IPS-15b (cell line): ENCODE results near the gene ASCL4.
A peak's percentile ranks its signal among the peaks of the same experiment; 100 is the strongest.

ENCODE experiments used
- H3K27me3 ChIP-seq: one replicate; pipeline ENCODE4 v1.6.1; 2013; ENCODE audit warnings: low read length; ENCODE audit not compliant: control insufficient read depth, insufficient read depth
- H3K36me3 ChIP-seq: one replicate; pipeline ENCODE4 v1.6.1; 2013; ENCODE audit warnings: low read length; ENCODE audit not compliant: control insufficient read depth, insufficient read depth
- H3K4me1 ChIP-seq: one replicate; pipeline ENCODE4 v1.6.1; 2013; ENCODE audit warnings: mild to moderate bottlenecking, low read length; ENCODE audit not compliant: control insufficient read depth, insufficient read depth
- H3K4me3 ChIP-seq: one replicate; pipeline ENCODE4 v1.5.1; 2013; ENCODE audit warnings: low read depth, low read length
- H3K9ac ChIP-seq: one replicate; pipeline ENCODE4 v1.6.1; 2013; ENCODE audit warnings: low read depth, mild to moderate bottlenecking, low read length
- H3K9me3 ChIP-seq: one replicate; pipeline ENCODE4 v1.6.1; 2013; ENCODE audit warnings: mild to moderate bottlenecking, low read length; ENCODE audit not compliant: control insufficient read depth, insufficient read depth

ASCL4 gene

DNA sequence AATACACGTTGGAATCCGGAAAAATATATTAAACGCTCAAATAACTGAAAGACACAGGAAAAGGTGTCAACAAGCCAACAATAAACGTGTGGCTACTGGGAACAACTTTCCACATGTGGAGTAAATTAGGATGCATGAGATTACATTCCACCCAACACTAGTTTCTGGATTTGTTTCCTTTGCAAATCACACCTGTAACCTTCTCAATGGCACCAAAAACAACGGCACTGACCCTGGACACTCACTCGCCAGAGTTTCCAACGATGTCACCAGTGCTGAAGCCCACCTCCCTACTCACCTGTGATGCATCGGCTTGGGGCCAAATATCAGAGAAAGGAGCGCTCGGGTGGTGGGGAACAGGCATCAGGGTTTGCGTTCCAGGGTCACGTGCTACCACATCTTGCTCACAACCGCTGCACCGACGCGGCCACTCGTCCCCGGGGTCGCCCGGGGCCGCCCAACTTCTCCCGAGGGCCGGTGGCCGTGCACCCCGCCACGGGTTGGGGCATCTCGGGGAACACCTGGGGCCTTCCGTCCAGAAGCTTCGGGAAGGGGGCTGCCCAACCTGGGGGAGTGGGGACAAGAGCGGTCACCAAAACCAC, 14.2 kb upstream of the ASCL4 start:
- peak overlapping the region; percentile 80 for H3K4me3 ChIP-seq
- H3K36me3 ChIP-seq = peaks cover 6% of the 10 kb centered on the region
- peaks cover 3% of the 10 kb centered on the region for H3K4me1 ChIP-seq
- H3K9ac ChIP-seq = peak overlapping the region; percentile 57
- H3K9me3 ChIP-seq = no peaks in the 10 kb centered on the region
- H3K27me3 ChIP-seq = peaks cover 4% of the 10 kb centered on the region

GRCh38 chr12:107760809-107761501, 13.5 kb upstream of the ASCL4 start, which contains the start of gene PRDM4:
Gene PRDM4, minus strand, starts transcription at chr12:107761137. Its CDS starts 622 bp downstream, at chr12:107760515.
- Histone ChIP-seq H3K9me3 (no peaks in the 10 kb centered on the region), H3K27me3 (peaks cover 5% of the 10 kb centered on the region), H3K4me1 (peaks cover 3% of the 10 kb centered on the region), H3K9ac (peak within 1 kb of the TSS; percentile 57), H3K36me3 (peaks cover 6% of the 10 kb centered on the region), H3K4me3 (peak within 1 kb of the TSS; percentile 90)

DNA sequence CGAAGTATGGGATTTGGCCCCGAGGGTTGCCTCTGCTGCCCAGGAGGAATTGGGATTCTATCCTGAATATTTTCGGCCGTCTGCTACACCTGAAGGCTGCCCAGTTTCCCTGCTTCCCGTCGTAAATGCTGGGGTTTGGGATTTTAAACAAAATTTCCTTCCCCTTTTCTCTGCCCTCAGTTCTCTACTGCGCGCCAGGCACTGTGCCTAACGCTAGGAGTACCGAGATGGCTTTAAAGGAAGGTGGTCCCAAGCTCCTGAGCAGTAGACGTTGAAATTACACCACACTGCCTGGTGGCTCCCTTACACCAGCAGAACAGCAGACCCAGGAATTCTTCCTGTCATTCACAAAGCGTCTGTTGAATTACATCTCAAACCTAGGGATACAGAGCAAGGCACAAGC, 13.0 kb upstream of the ASCL4 start:
- Histone ChIP-seq H3K36me3 (peaks cover 6% of the 10 kb centered on the region), H3K27me3 (peaks cover 5% of the 10 kb centered on the region), H3K9ac (peak overlapping the region; percentile 3), H3K4me1 (peaks cover 3% of the 10 kb centered on the region), H3K9me3 (no peaks in the 10 kb centered on the region), H3K4me3 (peak overlapping the region; percentile 90)

DNA sequence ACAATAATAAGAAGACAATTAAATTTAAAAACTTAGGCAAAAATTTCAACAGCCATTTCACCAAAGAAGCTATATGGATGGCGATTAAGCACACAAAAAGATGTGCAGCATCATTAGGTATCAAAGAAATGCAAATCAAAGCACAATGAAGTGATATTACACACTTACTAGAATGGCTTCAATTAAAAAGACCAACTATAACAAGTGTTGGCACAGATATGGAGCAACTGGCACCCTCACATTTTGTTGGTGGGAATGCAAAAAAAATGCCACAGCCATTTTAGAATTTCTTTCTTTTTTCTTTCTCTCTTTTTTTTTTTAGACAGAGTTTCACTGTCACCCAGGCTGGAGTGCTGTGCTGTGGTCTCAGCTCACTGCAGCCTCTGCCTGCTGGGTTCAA, 11.6 kb upstream of the ASCL4 start:
- Histone ChIP-seq H3K9ac (no peak overlapping the region), H3K9me3 (no peaks in the 10 kb centered on the region), H3K4me3 (no peak overlapping the region), H3K36me3 (no peaks in the 10 kb centered on the region), H3K27me3 (peaks cover 7% of the 10 kb centered on the region), H3K4me1 (peaks cover 3% of the 10 kb centered on the region)

DNA sequence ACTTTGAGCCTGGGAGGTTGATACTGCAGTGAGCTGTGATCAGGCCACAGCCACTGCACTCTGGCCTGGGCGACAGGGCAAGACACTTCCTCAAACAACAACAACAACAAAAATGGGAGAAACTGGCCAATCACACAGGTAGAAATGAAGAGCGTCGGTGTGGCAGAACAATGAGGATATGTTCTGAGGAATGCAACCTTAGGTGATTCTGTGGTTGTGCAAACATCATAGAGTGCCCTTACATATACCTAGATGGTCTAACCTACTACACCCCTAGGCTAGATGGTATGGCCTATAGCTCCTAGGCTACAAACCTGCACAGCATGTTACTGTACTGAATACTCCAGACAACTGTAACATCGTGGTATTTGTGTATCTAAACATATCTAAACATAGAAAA, 9.9 kb upstream of the ASCL4 start:
- Histone ChIP-seq H3K9me3 (no peaks in the 10 kb centered on the region), H3K27me3 (peaks cover 7% of the 10 kb centered on the region), H3K9ac (no peak overlapping the region), H3K4me3 (no peak overlapping the region), H3K36me3 (no peaks in the 10 kb centered on the region), H3K4me1 (peaks cover 3% of the 10 kb centered on the region)

- H3K27me3 ChIP-seq = peaks cover 7% of the 10 kb centered on the region
- H3K4me1 ChIP-seq = peaks cover 3% of the 10 kb centered on the region
- no peaks in the 10 kb centered on the region for H3K36me3 ChIP-seq
- H3K4me3 ChIP-seq = no peak overlapping the region
- H3K9ac ChIP-seq = no peak overlapping the region
- H3K9me3 ChIP-seq = no peaks in the 10 kb centered on the region
Observed at GRCh38 chr12:107765316-107765715, 9.2 kb upstream of the ASCL4 start.

DNA sequence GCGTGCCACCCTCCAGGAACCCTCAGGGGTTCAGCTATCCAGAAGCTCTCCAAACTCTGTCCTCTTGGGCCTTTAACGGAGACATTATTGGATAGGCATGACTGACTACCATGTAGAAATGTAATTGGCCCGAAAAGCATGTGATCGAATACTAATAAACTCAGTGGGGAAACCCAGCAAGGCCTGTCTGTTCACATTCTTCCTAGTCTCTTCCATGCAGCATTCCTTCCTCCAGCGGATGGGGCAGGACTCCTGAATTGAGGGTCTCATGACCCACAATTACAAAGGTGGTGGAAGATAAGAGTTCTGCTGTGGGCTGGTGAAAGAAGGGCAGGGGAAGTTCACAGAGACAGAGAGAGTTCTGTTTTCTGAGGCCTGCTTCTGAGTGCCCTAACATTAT, 7.0 kb upstream of the ASCL4 start:
- Histone ChIP-seq H3K36me3 (no peaks in the 10 kb centered on the region), H3K27me3 (peaks cover 12% of the 10 kb centered on the region), H3K4me1 (no peaks in the 10 kb centered on the region), H3K9me3 (no peaks in the 10 kb centered on the region), H3K9ac (no peak overlapping the region), H3K4me3 (no peak overlapping the region)

DNA sequence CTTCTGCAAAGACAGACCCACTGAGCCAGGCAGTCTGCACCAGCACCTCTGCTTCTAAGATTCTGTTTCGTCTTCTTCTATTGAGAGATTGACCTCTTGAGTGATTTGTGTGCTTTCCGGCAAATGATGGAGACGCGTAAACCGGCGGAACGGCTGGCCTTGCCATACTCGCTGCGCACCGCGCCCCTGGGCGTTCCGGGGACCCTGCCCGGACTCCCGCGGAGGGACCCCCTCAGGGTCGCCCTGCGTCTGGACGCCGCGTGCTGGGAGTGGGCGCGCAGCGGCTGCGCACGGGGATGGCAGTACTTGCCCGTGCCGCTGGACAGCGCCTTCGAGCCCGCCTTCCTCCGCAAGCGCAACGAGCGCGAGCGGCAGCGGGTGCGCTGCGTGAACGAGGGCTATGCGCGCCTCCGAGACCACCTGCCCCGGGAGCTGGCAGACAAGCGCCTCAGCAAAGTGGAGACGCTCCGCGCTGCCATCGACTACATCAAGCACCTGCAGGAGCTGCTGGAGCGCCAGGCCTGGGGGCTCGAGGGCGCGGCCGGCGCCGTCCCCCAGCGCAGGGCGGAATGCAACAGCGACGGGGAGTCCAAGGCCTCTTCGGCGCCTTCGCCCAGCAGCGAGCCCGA, 703 bp downstream of the ASCL4 start:
- no peaks in the 10 kb centered on the region for H3K4me1 ChIP-seq
- no peak overlapping the region for H3K9ac ChIP-seq
- H3K4me3 ChIP-seq = peak overlapping the region; percentile 52
- no peaks in the 10 kb centered on the region for H3K36me3 ChIP-seq
- H3K27me3 ChIP-seq = peaks cover 70% of the 10 kb centered on the region
- H3K9me3 ChIP-seq = no peaks in the 10 kb centered on the region

DNA sequence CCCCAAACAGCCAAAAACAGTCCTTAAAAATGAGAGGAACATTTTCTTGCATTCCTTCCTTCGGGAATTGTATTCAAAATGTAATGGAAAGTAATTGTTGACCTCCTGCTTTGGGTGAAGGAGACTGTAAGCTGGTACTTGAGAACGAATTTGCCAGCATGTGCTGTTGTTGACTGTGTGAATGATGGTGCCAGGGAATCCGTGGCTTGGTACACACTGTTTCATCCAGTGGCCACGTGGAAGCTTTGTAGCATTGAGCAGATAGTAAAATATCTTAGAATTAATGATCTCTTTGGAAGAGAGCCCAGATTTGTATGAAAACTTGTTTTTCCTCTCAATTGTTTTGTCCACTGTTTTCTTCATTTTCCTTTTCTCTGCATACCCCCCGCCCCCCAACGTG, 1.7 kb downstream of the ASCL4 start:
- no peaks in the 10 kb centered on the region for H3K9me3 ChIP-seq
- no peaks in the 10 kb centered on the region for H3K36me3 ChIP-seq
- H3K4me3 ChIP-seq = no peak overlapping the region
- peaks cover 70% of the 10 kb centered on the region for H3K27me3 ChIP-seq
- no peak overlapping the region for H3K9ac ChIP-seq
- no peaks in the 10 kb centered on the region for H3K4me1 ChIP-seq

DNA sequence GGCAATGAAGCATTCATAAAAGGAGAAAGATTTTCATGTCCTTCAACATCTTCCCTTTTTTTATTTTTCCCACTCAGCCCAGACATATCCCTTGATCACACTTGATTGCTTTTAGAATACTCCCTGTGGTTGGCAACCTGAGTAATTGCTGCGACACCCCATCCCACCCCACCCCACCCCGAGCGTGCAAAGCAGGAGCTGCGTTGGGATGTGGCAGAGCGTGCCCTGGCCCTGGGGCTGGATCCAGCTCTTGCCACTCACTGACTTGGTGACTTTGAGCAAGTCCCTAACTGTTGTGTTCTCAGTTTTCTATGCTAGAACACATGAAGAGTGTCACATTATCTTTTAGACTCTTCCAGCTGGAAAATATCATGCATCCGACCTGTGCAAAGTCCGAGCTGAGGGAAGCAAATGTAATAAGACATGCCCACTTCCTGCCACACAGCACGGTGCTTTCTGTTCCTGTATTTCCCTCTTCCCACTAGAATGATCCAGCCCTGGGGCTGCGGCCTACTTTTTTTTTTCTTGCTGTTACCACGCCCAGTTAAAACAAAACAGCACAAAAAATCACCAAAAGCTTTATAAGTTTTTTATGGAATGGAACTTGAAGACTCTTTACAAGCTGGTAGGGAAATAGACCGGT, 4.0 kb downstream of the ASCL4 start:
- no peaks in the 10 kb centered on the region for H3K9me3 ChIP-seq
- no peaks in the 10 kb centered on the region for H3K4me1 ChIP-seq
- no peak overlapping the region for H3K4me3 ChIP-seq
- H3K27me3 ChIP-seq = peaks cover 65% of the 10 kb centered on the region
- no peaks in the 10 kb centered on the region for H3K36me3 ChIP-seq
- no peak overlapping the region for H3K9ac ChIP-seq

- Histone ChIP-seq H3K27me3 (peaks cover 58% of the 10 kb centered on the region), H3K9ac (no peak overlapping the region), H3K4me1 (no peaks in the 10 kb centered on the region), H3K4me3 (no peak overlapping the region), H3K36me3 (no peaks in the 10 kb centered on the region), H3K9me3 (no peaks in the 10 kb centered on the region)
Observed at GRCh38 chr12:107779077-107779831, 4.8 kb downstream of the ASCL4 start.
